ENCODE results near the gene SAMD9L. TPM values are rescaled to one million over a fixed set of nuclear protein-coding genes. Genes with fewer than 3 reads are reported as not detected.

Gene SAMD9L
- 1.8 and 2.7 TPM in 2 replicates for total RNA-seq (ENCODE audit: low replicate concordance)
- long read RNA-seq, full-length matches to known transcripts, result 4 of 6 reads
- long read RNA-seq, partial matches to known transcripts, result 0 of 6 reads
- long read RNA-seq, other reads (novel, unspliced or antisense), result 2 of 6 reads

GRCh38 chr7:93148144-93148543, at the start of gene SAMD9L:
Gene SAMD9L, minus strand, starts transcription at chr7:93148385. Its CDS starts 12,414 bp downstream, at chr7:93135971.
- TF ChIP-seq CTCF (conservative IDR thresholded peaks at IDR 0.05), result no peak
- Mint-ChIP-seq H3K27me3 (peaks cover 8% of the 10 kb centered on the region), H3K4me1 (ENCODE audit: unreplicated experiment) (no peaks in the 10 kb centered on the region), H3K4me3 (peak within 1 kb of the TSS; percentile 3), H3K9me3 (no peaks in the 10 kb centered on the region), H3K27ac (peak within 1 kb of the TSS; percentile 40), H3K36me3 (no peaks in the 10 kb centered on the region)
- DNase-seq (ENCODE audit: extremely low spot score, unreplicated experiment), result no peak

- no peaks in the 10 kb centered on the region for H3K36me3 Mint-ChIP-seq
- H3K27me3 Mint-ChIP-seq, result peaks cover 23% of the 10 kb centered on the region
- no peaks in the 10 kb centered on the region for H3K4me1 Mint-ChIP-seq (ENCODE audit: unreplicated experiment)
- TF ChIP-seq CTCF (conservative IDR thresholded peaks at IDR 0.05), result no peak
- no peaks in the 10 kb centered on the region for H3K9me3 Mint-ChIP-seq
- H3K27ac Mint-ChIP-seq, result no peak overlapping the region
- no peak for DNase-seq (ENCODE audit: extremely low spot score, unreplicated experiment)
- H3K4me3 Mint-ChIP-seq, result no peak overlapping the region
Measured at GRCh38 chr7:93196336-93196735, 48.2 kb upstream of the SAMD9L start.

GRCh38 chr7:93194386-93194785, 46.2 kb upstream of the SAMD9L start:
- no peaks in the 10 kb centered on the region for H3K36me3 Mint-ChIP-seq
- H3K4me1 Mint-ChIP-seq (ENCODE audit: unreplicated experiment), result no peaks in the 10 kb centered on the region
- H3K9me3 Mint-ChIP-seq, result no peaks in the 10 kb centered on the region
- H3K27ac Mint-ChIP-seq, result no peak overlapping the region
- no peak overlapping the region for H3K4me3 Mint-ChIP-seq
- DNase-seq (ENCODE audit: extremely low spot score, unreplicated experiment), result no peak
- TF ChIP-seq CTCF (conservative IDR thresholded peaks at IDR 0.05), result no peak
- H3K27me3 Mint-ChIP-seq, result peaks cover 30% of the 10 kb centered on the region

GRCh38 chr7:93188870-93189634, 40.9 kb upstream of the SAMD9L start:
- no peak overlapping the region for H3K4me3 Mint-ChIP-seq
- no peaks in the 10 kb centered on the region for H3K36me3 Mint-ChIP-seq

GRCh38 chr7:93185303-93186027, 37.3 kb upstream of the SAMD9L start:
- peaks cover 39% of the 10 kb centered on the region for H3K27me3 Mint-ChIP-seq
- no peak overlapping the region for H3K27ac Mint-ChIP-seq
- no peak for DNase-seq (ENCODE audit: extremely low spot score, unreplicated experiment)
- H3K36me3 Mint-ChIP-seq, result no peaks in the 10 kb centered on the region
- H3K9me3 Mint-ChIP-seq, result no peaks in the 10 kb centered on the region
- H3K4me1 Mint-ChIP-seq (ENCODE audit: unreplicated experiment), result no peaks in the 10 kb centered on the region
- no peak overlapping the region for H3K4me3 Mint-ChIP-seq
- no peak for TF ChIP-seq CTCF (conservative IDR thresholded peaks at IDR 0.05)

More at GRCh38 chr7:93188870-93189634, 40.9 kb upstream of the SAMD9L start:
- DNase-seq (ENCODE audit: extremely low spot score, unreplicated experiment), result no peak
- no peaks in the 10 kb centered on the region for H3K4me1 Mint-ChIP-seq (ENCODE audit: unreplicated experiment)
- no peak overlapping the region for H3K27ac Mint-ChIP-seq
- TF ChIP-seq CTCF (conservative IDR thresholded peaks at IDR 0.05), result no peak
- no peaks in the 10 kb centered on the region for H3K9me3 Mint-ChIP-seq
- peaks cover 43% of the 10 kb centered on the region for H3K27me3 Mint-ChIP-seq
